Keratinocyte (primary cell): ENCODE measurements around the gene MND1. TPM values are rescaled to one million over a fixed set of nuclear protein-coding genes. Genes with fewer than 3 reads are reported as not detected.
"Not testable (repeated sequence)": the region's sequence is repeated elsewhere in the genome, so short reads cannot be mapped to it uniquely, and the experiment has no call there.

Source experiments
- DNase-seq: peaks from one replicate; pipeline ENCODE4 v3.0.0-alpha.2; 2011; ENCODE audit warnings: low read depth, missing footprints, low spot score
- FAIRE-seq: peaks from 2 replicates; lab custom pipeline; 2011; peaks lifted over from hg19 to GRCh38; lab: Jason Lieb, UNC
- H2AFZ ChIP-seq: 2 replicates; pipeline ENCODE4 v1.6.0; 2012; ENCODE audit warnings: low read length, control low read depth, inconsistent platforms; ENCODE audit not compliant: control insufficient read depth
- H3K27ac ChIP-seq: 2 replicates; pipeline ENCODE4 v1.5.1; 2011; ENCODE audit warnings: low read length; ENCODE audit not compliant: control insufficient read depth, insufficient read depth
- H3K27me3 ChIP-seq: 3 replicates; pipeline ENCODE4 v1.6.0; 2011; ENCODE audit warnings: low read length; ENCODE audit not compliant: control insufficient read depth, insufficient read depth; ENCODE audit errors: extremely low read depth
- H3K36me3 ChIP-seq, 2 experiments: 2 replicates in 1 of 2; 3 replicates in 1 of 2; pipeline ENCODE4 v1.5.1; 2011; ENCODE audit warnings: low read length in 2 of 2, mild to moderate bottlenecking in 1 of 2; ENCODE audit not compliant: control insufficient read depth in 2 of 2, insufficient read depth in 2 of 2; ENCODE audit errors: extremely low read depth in 1 of 2
- H3K4me1 ChIP-seq: 3 replicates; pipeline ENCODE4 v1.5.1; 2011; ENCODE audit warnings: low read length; ENCODE audit not compliant: control insufficient read depth, insufficient read depth; ENCODE audit errors: extremely low read depth
- H3K4me2 ChIP-seq: 3 replicates; pipeline ENCODE4 v1.6.0; 2011; ENCODE audit warnings: low read depth, low read length; ENCODE audit not compliant: control insufficient read depth, insufficient read depth; ENCODE audit errors: extremely low read depth
- H3K4me3 ChIP-seq, 3 experiments: fragments of 200-600 bp in 1 of 3; sonication (generic) in 1 of 3; 2 replicates in 2 of 3; 3 replicates in 1 of 3; pipeline ENCODE4 v1.5.1; 2011 to 2016; ENCODE audit warnings: low read length in 3 of 3, mild to moderate bottlenecking in 3 of 3, control low read depth in 2 of 3, inconsistent platforms in 1 of 3, low read depth in 1 of 3, mixed read lengths in 1 of 3, mixed run types in 1 of 3, moderate library complexity in 1 of 3; ENCODE audit not compliant: control insufficient read depth in 2 of 3, insufficient read depth in 2 of 3; ENCODE audit errors: extremely low read depth in 1 of 3
- H3K79me2 ChIP-seq: 2 replicates; pipeline ENCODE4 v1.6.0; 2012; ENCODE audit warnings: low read length; ENCODE audit not compliant: control insufficient read depth, insufficient read depth
- H3K9ac ChIP-seq: 3 replicates; pipeline ENCODE4 v1.6.0; 2011; ENCODE audit warnings: low read length; ENCODE audit not compliant: control insufficient read depth, insufficient read depth; ENCODE audit errors: extremely low read depth
- H3K9me1 ChIP-seq: 3 replicates; pipeline ENCODE4 v1.6.0; 2011; ENCODE audit warnings: low read length; ENCODE audit not compliant: control insufficient read depth, insufficient read depth; ENCODE audit errors: extremely low read depth
- H3K9me3 ChIP-seq: 2 replicates; pipeline ENCODE4 v1.5.1; 2012; ENCODE audit warnings: low read depth, low read length; ENCODE audit not compliant: control insufficient read depth
- H4K20me1 ChIP-seq: 3 replicates; pipeline ENCODE4 v1.6.0; 2011; ENCODE audit warnings: low read length; ENCODE audit not compliant: control insufficient read depth, insufficient read depth; ENCODE audit errors: extremely low read depth
- EZH2 ChIP-seq: IDR thresholded peaks from one replicate; pipeline ENCODE4 v1.6.1; 2012; ENCODE audit warnings: inconsistent platforms, mild to moderate bottlenecking, low read length, moderate library complexity
- dilution Hi-C: fragments of 300-500 bp; cut with MboI; formaldehyde crosslinking; loops from one replicate; pipeline ENCODE4 v1.7.0; 2020; ENCODE audit warnings: low sequenced_read_pairs; ENCODE audit not compliant: extremely low pct_ligation_motif_present
- polyA plus RNA-seq, 5 experiments: library from polyadenylated mRNA; depleted of rRNA in 3 of 5; stranded (reverse) in 3 of 5; stranded (forward) in 1 of 5; unstranded in 1 of 5; fragments of >200 nt; gene quantifications; 1 replicate in 1 of 5; 2 replicates in 3 of 5; 3 replicates in 1 of 5; pipeline versions ENCODE4 v1.2.1 to v1.2.3, GENCODE V29; 2011 to 2012; ENCODE audit warnings: missing spikeins in 2 of 5, low read depth in 1 of 5, low replicate concordance in 1 of 5
- TF ChIP-seq, protein P1 (sequence below), 3 experiments: IDR thresholded peaks in 1 of 3; conservative IDR thresholded peaks in 1 of 3; optimal IDR thresholded peaks in 1 of 3; 2 replicates in 2 of 3; 3 replicates in 1 of 3; pipeline versions ENCODE3 to v1.5.1; 2011; ENCODE audit warnings: low read length in 3 of 3, mild to moderate bottlenecking in 3 of 3, moderate library complexity in 2 of 3, control low read depth in 1 of 3, inconsistent platforms in 1 of 3; ENCODE audit not compliant: insufficient read depth in 2 of 3; ENCODE audit errors: extremely low read depth in 1 of 3

MND1 gene
- polyA plus RNA-seq, 1 donor (not counting 4 experiments of a cell fraction or from before 2014, with no cell fraction given), result 4.9 TPM

DNA sequence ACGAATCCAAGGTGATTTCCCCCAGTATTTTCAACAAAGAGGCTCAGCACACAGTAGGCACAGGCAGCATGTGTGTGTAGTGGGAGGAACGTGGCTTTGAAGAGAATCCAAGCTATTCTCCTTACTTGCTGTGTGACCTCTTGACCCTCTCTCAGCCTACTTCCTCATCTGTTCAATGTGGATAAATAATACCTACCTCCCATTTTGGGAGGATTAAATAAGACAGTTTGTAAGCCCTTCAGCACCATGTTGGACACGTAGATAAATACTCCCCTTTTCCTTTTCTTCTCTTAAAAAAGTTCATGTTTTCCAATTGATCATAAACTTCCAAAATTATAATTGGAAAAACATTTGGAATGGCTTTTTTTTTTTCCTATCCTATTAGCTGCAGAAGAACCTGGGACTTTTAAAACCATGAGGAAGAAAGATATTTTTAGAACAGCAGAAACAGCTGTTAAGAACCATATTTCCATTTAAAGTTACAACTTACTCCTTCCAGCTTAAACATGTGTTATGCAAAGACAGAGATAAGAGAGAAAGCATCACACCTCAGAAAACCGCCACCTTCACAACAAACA lies 65.5 kb downstream of the MND1 start:
- H3K4me2 ChIP-seq, result no peak overlapping the region
- no peak for DNase-seq
- no peak overlapping the region for H3K9ac ChIP-seq
- H4K20me1 ChIP-seq, result no peaks in the 10 kb centered on the region
- dilution Hi-C loops, result no loop called here
- H3K27ac ChIP-seq, result no peak overlapping the region
- no peak overlapping the region for H3K4me3 ChIP-seq
- H3K27me3 ChIP-seq, result no peaks in the 10 kb centered on the region
- no peaks in the 10 kb centered on the region for H3K9me3 ChIP-seq
- no peaks in the 10 kb centered on the region for H3K9me1 ChIP-seq
- FAIRE-seq, result no peak
- no peak overlapping the region for H2AFZ ChIP-seq
- no peaks in the 10 kb centered on the region for H3K79me2 ChIP-seq
- H3K4me1 ChIP-seq, result no peaks in the 10 kb centered on the region
- no peak for TF ChIP-seq EZH2
- TF ChIP-seq, protein P1, sequence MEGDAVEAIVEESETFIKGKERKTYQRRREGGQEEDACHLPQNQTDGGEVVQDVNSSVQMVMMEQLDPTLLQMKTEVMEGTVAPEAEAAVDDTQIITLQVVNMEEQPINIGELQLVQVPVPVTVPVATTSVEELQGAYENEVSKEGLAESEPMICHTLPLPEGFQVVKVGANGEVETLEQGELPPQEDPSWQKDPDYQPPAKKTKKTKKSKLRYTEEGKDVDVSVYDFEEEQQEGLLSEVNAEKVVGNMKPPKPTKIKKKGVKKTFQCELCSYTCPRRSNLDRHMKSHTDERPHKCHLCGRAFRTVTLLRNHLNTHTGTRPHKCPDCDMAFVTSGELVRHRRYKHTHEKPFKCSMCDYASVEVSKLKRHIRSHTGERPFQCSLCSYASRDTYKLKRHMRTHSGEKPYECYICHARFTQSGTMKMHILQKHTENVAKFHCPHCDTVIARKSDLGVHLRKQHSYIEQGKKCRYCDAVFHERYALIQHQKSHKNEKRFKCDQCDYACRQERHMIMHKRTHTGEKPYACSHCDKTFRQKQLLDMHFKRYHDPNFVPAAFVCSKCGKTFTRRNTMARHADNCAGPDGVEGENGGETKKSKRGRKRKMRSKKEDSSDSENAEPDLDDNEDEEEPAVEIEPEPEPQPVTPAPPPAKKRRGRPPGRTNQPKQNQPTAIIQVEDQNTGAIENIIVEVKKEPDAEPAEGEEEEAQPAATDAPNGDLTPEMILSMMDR (optimal IDR thresholded peaks at IDR 0.05 in 1 of 3, IDR thresholded peaks at IDR 0.05 in 1 of 3, conservative IDR thresholded peaks at IDR 0.05 in 1 of 3; ENCODE audit: extremely low read depth in 1 of 3, insufficient read depth in 2 of 3, low read length in 3 of 3), result no peak
- no peaks in the 10 kb centered on the region for H3K36me3 ChIP-seq

DNA sequence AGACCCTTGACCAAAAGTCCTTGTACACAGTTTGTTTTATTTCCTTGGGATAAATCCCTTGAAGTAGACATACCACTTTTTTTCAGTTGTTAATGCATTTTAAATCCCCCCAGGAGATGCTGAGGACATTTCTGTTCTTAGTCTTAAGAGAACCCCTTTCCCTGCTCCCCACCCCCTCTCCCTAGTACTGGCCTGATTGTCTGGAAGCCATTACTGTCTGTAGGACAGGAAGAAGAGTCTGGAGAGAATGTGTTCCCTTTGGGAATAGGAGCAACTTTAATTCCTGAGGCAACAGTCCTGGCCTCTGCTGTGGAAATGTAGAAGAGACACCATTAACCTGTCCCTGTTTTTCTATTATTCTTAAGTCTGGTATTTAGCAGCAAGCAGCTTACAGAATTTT lies 69.4 kb downstream of the MND1 start:
- TF ChIP-seq, protein P1 (optimal IDR thresholded peaks at IDR 0.05 in 1 of 3, IDR thresholded peaks at IDR 0.05 in 1 of 3, conservative IDR thresholded peaks at IDR 0.05 in 1 of 3; ENCODE audit: extremely low read depth in 1 of 3, insufficient read depth in 2 of 3, low read length in 3 of 3), result no peak
- no peak for TF ChIP-seq EZH2
- FAIRE-seq, result no peak
- dilution Hi-C loops, result no loop called here

DNA sequence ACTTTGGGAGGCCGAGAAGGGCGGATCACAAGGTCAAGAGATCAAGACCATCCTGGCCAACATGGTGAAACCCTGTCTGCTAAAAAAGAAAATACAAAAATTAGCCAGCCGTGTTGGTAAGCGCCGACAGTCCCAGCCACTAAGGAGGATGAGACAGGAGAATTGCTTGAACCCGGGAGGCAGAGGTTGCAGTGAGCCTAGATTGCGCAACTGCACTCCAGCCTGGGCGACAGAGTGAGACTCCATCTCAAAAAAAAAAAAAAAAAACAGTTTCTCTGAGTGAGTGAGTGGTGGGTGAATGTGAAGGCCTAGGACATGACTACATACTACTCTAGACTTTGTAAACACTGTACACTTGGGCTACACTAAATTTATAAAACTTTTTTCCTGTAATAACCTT lies 72.0 kb downstream of the MND1 start:
- H3K9ac ChIP-seq, H3K36me3 ChIP-seq, H2AFZ ChIP-seq, H3K4me3 ChIP-seq, H3K9me1 ChIP-seq, H3K4me1 ChIP-seq, H4K20me1 ChIP-seq, H3K27me3 ChIP-seq, H3K27ac ChIP-seq, H3K9me3 ChIP-seq, H3K4me2 ChIP-seq, dilution Hi-C loops, H3K79me2 ChIP-seq, DNase-seq, FAIRE-seq: not testable (repeated sequence)

More for the DNA sequence above, 69.4 kb downstream of the MND1 start:
- H3K4me1 ChIP-seq, result no peaks in the 10 kb centered on the region
- H3K4me2 ChIP-seq, result no peak overlapping the region
- H3K4me3 ChIP-seq, result no peak overlapping the region
- no peak overlapping the region for H2AFZ ChIP-seq
- H3K9me1 ChIP-seq, result no peaks in the 10 kb centered on the region
- no peaks in the 10 kb centered on the region for H3K79me2 ChIP-seq
- no peaks in the 10 kb centered on the region for H3K9me3 ChIP-seq
- H3K36me3 ChIP-seq, result no peaks in the 10 kb centered on the region
- no peaks in the 10 kb centered on the region for H4K20me1 ChIP-seq
- DNase-seq, result no peak
- H3K27me3 ChIP-seq, result no peaks in the 10 kb centered on the region
- no peak overlapping the region for H3K27ac ChIP-seq
- H3K9ac ChIP-seq, result no peak overlapping the region
